HK-2 (cell line): ENCODE measurements around the gene SKAP1.
"Not testable (repeated sequence)": the region's sequence is repeated elsewhere in the genome, so short reads cannot be mapped to it uniquely, and the experiment has no call there.

ENCODE experiments used
- DNase-seq: peaks from one replicate; pipeline ENCODE4 v3.0.0-alpha.2; 2018; ENCODE audit not compliant: unreplicated experiment

SKAP1 gene

DNA sequence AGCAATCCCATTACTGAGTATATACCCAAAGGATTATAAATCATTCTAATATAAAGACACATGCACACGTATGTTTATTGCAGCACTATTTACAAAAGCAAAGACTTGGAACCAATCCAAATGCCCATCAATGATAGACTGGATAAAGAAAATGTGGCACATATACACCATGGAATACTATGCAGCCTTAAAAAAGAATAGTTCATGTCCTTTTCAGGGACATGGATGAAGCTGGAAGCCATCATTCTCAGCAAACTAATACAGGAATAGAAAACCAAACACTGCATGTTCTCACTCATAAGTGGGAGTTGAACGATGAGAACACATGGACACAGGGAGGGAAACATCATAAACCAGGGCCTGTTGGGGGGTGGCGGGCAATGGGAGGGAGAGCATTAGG, 19.3 kb upstream of the SKAP1 start:
- DNase-seq, result not testable (repeated sequence)

DNA sequence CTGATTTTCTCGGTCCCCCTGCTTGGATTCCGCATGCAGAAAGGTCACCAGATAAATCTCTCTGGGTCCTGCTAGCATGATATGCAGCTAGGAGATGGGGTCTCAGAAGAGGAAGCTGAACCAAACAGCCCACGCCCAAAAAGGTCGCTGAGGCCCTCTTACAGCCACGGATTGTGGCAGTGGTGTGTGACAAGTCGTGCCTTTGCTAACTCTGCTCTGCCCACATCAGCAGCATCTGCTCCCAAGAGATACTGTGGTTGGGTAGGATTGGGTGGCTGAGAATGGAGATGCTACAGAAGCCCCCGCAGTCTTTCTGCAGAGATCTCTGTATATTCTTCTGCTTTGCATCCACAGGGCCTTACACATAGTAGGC, 15.2 kb upstream of the SKAP1 start:
- DNase-seq, result no peak

DNA sequence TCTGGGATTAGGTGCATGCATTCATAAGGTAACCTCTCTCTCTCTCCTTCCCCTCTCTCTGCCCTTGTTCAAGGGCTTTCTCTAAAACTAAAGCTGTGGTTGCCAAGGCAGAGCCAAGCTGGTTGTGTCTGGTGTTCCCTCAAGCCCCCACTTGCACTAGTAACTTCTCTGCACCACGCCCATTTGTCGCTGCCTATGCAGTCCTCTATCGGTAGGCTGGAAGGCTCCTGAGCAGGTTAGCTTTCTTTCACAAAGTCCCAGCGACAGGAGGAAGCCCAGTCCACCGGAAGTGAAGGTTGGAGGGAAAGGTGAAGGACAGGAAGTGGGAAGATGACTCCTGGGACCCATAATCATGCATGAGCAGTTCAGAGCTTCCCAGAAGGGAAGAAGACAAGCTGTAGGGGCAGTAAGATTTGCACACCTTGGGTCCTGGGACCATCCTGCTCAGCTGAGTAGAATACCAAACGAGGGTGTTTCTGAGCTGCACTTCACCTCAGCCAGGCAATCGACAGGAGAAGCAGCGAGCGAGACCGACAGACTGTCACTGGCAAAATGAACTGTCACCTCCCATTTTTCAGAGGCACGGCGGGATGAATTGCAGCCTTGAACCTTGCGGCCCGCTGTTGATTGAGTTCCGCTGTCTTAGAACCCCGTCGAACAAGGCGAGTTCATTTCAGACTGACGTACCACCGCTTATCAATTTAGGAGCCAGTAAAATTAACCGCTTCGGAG, 14.7 kb upstream of the SKAP1 start:
- DNase-seq, result peak; percentile 11

DNA sequence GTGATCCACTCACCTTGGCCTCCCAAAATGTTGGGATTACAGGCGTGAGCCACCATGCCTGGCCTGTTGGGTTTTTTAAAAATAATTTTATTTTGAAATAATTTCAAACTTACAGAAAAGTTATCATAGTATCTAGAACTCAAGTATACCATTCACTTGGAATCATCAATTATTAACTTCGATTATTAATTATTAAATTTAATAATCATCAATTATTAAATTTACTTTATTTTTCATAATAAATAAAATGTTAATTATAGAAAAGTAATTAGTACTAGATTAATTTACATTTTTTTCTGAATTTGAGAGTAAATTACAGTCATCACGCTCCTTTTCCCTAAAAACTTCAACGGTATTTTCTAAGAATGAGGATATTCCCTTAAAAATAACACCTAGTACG, 13.7 kb upstream of the SKAP1 start:
- no peak for DNase-seq

DNA sequence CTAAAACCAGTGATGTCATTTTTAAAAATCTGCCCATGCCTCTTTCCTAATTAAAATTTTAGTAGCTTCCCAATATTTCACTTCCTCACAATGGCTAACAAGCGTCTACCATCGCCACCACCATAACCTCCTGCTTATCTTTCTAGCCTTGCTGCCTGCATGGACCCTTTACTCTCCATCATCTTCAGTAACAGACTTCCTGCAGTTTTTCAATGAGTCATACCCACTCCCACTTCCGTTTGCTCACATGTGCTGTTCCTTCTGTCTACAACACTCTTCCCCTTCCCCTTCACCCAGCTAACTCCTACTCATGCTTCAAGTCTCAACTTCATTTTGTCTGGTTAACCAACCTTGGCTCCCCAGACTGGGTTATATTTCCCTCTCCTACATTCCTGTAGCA, 12.8 kb upstream of the SKAP1 start:
- DNase-seq, result no peak

DNA sequence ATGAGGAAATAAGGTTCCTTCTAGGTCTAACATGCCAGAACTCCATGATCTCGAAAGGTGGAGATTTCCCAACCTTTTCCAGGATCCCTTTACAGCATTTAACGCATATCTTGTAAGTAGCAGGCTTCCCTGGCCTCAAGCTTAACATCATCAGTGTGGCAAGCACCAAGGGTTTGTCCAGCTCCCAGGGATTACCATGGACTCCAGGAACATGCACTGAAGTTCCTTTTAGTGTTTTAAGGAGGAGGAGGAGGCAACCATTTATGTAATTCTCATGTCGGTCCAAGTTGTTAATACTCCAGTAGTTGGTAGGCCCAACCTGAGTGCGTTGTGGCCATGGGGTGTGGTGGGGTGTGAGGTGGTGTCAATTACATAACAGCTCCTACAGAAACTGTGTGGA, 11.8 kb upstream of the SKAP1 start:
- DNase-seq, result no peak

DNA sequence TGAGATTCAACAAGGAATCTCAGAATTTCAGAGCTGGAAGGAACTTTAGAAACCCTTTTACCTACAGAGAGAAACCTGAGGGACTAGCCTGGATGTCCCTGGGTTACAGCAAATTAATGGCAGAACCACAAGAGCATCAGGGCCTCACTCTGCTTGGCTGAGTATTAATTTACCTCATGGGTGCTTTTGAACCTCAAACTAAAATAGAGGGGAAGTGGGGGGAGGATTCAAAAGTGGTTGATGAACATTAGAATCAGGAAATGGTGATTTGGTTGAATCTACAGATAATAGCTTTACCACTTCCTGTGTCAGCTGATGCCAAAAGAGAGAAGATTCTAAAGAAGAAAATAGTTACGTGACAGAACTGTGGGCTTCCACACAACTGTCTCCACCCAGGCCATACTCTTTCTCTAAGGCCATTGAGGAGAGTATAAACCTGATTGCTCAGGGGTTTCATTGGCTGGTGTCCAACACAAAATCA, 11.3 kb upstream of the SKAP1 start:
- DNase-seq, result no peak

DNA sequence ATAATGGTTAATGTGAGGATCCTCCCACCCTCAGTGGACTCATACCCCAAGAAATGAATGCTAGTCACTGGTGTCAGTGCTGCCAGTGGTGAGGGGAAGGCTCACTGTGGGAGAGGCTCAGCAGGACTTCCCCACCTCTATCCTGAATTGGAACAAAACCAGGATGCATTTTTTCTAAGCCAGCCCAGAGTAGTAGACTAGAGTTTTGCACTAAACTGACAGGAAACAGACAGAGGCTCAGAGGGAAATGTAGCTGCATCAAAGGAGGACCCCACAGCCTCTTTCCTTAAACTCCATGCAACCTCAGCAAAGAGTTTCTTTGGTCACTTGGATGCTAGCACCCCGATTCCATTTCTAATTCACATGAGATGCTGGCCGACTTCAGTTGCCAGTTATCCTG, 10.7 kb upstream of the SKAP1 start:
- no peak for DNase-seq

DNA sequence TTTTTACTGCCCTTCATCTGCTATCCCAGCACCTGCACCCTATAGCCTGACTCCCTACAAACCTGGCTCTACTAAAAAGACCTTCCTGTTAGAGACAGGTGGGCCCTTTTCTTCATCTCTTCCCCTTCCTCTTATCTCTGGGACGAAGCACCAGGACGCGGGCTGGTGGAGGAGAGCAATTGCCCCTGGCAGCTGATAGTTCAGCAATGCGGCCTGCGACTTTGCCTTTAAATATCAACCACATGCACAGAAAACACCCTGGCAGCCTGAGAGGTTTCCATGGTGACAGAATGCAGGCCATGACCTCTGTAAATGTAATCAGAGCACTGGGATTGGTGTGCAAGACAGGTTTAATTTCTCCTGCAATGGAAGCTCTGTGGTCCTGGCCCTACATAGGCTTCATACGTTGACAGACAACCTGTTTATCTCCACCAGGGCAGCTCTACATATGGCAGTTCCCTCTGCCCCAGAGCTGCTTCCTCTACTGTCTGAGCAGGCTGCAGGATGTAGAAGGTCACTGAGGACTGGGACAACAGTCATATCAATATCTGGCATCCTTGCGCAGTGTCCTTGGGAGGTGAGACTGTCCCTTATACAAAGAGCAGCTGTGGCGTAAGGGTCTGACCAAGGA, 10.0 kb upstream of the SKAP1 start:
- DNase-seq, result no peak

DNA sequence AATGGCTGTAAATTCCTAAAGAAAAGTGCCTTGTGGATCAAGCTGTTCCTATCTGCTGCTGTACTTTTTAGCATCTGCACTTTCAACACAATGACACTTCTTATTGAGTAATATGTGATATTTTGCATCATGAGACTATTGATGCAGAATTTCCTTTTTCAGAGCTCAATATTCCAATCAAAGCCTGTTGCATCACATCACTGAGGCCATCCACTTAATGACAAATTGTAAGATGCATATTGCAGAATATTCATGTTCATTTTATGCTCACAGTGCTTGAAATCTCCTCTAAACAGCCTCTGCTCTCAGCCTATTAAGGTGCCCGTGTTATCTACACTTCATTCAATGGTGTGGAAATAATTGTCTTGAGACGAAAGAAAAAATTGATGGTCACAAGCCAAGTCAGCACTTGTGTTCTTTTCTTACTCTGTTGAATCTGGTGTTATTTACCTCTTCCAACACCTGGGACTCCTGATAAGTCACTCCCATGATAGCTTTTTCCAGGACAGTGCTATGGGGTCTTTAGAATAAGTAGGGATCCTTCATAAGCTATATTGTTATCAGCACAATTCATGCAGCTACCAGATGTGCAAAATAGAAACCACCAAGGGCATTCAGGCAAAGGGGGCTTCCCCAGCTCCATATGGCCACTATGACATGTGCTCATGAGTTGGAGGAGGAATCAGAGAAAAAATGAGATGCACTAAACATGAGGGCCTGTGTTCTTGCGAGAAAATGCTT, 9.3 kb upstream of the SKAP1 start:
- DNase-seq, result no peak

DNA sequence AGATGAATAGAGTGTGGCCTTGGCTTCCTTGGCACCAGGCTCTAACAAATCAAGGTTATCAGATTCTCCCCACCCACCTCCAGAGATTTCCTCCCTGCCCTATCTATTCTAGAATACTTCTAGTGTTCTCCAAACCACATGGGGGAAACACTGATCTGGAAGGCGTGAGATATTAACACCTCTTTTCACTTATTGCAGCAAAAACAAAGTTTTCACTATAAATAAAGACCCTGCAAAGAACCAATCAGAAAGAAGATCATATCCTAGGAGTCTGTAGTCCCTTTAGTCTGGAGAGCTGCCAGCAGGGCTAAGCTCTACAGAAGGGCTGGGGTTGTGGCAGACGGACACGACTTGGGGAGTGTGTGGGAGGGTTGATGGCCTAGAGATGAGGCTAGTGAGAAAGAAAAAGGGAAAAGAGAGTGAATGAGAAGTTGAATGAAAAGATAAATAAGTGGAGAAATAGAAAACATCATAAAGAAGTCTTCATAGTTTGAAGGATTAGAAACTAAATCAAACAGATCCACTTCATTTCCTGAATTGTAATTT, 8.6 kb upstream of the SKAP1 start:
- DNase-seq, result no peak

DNA sequence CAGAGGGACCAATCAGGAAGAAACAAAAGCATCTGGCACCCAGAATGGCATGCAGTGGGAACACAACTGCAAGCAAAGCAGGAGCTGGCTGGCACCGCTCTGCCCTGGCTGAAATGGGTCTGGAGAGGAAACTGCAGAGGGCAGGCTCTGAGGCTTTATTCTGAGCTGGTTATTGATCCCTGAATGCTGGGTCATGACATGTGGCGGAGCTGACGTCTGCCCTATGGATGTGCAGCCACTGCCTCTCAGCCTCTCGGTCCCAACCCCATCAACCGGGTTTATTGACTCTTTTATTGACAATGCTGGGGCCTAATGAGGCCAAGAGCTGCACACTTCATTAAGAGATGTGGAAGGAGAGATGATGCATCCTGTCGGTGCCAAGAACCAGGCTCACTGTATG, 3.9 kb upstream of the SKAP1 start:
- DNase-seq, result no peak

DNA sequence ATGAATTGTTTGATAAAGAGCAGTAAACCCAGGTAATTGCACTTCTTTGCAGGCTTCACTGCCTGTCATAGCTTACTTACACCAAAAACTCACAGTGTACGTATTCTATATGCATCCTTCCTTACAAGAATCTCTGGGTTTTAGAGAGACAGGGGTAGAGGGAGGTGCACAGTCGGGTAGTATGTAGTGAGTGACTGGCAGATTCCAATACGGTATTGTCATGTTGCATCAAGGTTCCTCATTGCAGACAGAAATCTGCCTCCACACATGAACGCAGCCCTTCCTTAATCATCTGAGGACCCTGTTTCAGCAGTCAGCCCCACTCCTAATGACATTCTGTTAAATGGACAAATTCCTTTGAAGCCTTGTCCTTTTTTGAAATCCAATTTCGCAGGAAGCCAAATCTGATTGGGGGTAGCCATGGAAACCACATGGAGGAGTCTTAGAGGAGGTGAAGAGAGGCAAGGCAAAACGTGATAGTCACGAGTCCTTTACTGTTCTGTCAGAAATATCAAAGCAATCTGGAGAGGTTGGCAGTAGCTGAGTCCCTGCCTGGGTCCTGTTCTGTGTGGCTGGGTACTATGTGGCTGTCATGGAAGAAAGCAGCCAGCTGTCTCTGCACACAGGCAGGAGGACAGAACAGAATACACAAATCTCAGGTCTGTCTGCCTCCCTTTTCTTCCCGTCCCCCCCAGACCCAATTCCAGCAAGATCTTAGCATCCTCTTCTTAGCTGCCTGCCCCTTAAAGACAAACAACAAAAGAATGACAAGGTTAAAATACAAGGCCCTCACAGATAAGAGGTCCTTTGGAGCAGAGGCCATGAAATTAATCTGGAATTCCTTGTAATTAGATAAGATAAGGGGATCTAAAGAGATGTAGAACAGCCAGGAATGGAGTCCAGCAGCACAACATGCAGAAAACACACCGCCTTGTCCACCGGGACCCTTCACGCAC, 3.1 kb upstream of the SKAP1 start:
- DNase-seq, result no peak

DNA sequence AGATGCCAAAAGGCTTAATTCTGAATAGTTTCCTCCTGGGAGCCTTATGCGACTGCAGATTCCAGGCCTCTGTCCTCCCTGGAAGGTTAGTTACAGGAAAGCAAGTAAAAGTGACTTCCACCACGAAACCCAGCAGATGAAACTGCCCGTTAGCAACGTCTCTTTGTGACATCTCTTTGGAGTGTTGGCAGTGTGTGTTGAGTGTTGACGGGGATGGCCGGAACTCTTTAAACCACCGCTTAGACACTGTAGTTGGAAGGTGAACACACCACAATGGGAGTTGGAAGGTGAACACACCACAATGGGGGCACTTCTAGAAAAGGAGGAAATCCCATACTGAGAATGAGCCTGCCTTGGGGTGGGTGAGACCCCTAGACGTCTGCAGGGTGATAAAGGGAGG, 858 bp downstream of the SKAP1 start:
- no peak for DNase-seq

DNA sequence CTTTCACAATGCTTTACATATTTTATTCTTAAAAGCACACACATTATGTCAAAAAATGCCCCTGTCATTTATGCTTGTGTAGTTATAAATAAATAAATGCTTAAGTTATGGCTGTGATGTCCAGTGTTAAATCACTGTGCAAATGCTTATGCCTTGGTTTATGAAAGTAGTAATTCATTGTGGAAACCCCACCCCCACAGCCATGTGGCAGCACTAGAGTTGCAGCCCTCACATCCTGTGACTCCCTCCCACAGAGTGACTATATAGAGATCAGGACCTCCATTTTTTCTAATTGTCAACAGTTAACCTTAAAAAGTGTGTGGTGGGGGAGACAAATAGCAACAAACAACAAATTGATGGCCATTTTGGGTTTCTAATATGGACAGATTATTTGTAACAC, 2.4 kb downstream of the SKAP1 start:
- no peak for DNase-seq

DNA sequence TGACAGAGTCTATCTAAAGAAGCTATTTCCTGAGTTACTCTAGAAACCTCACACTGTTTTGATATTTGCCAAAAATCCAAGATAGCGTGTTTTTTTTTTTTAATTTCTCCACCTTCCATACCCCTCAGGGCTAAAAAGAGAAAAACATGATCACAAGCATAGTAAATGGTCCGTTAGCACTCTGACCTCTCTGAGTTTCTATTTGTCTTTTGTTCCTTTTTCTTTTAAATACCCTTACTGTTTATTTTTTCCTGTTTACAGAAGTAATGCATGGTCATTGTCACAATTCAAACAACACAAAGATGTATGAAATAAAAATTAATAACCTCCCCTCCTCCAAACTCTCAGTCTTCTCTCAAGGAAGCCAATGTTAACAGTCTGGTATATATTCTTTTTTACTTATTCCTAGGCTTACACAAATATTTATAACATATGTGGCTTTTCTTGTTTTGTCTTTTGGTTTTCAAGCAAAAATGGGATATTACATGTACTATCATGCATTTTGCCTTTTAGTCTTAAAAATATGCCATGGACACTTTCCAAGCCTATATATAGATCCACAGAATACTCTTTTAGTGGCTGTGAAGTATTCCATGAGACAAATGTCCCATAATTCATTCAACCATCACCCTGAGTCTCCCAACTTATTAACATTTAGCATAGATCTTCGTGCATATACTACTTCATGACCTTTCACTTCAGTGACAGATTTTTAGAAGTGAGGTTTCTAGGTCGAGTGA, 3.1 kb downstream of the SKAP1 start:
- no peak for DNase-seq

DNA sequence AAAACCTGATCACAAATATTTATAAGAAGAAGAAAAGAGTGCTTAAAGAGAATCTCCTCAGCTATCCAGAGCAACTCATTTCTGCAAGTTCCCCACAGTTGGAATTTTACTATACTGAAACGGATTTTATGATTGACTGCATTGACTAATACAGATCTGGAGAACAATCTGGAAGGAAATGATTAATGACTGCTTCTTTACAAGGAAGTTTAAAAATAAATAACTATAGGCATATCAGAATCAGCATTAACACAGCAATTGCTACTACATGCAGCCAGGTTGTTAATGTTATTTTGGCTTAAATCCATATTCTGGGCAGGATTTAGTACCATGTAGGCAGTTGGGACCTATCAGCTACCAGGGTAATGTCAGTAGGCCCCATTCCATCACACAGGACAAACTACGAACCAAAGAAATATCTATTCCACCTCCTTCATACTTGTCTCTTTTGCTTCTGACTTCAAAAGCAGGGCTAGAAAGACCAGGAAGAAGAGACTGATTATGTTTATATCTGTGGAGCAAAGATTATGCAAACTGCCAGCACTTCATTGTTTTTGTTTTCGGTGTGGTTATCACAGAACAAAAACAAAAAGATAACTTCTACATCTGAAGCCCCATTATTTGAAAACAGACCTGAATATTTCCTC, 3.9 kb downstream of the SKAP1 start:
- DNase-seq, result no peak

DNA sequence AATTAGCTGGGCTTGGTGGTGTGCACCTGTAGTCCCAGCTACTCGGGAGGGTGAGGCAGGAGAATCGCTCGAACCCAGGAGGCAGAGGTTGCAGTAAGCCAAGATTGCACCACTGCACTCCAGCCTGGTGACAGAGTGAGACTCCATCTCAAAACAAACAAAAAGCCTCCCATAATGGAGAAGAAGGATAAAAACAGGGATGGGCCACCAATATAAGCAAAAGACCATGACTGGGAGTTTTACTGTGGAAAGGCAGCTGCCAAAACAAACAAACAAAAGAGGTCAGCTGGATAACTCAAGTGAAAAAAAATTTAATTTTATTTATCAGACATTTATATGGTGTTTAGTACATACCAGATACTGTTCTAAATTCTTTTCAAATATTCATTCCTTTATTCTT, 8.0 kb downstream of the SKAP1 start:
- DNase-seq, result not testable (repeated sequence)

DNA sequence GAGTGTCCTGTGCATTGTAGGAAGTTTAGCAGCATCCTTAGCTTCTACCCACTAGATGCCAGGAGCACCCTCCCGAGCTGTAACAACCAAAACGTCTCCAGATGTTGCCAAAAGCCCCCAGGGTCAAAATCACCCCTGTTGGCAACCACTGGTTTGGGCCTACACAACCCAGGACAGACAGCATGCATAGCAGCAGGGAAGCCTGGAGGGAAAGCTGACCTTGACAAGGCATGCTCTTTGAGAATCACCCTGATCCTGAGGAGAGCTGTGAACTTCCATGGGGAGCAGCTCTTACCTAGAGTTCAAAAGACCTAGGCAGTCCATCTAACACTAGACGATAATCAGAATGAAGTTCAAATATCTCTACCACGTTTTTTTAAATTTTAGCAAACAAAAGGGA, 9.2 kb downstream of the SKAP1 start:
- no peak for DNase-seq

DNA sequence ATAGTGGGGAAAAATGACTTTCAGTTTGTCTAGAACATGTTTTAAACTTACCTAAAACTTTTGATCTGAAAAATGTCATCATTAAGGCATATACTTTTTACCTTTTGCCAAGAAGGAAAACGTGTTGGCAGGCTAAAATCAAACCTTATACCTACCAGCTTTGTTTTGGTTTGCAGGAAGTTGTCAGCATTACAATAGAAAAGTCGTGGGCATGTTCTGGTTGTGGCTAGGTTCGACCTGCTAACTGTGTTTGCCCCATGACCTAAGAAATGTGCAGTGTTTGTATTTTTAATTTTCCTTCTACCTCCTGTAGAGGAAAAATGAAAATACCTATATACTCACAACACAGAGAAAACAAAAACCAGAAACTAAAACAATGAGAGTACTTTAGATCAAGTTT, 13.0 kb downstream of the SKAP1 start:
- DNase-seq, result no peak
